Measurements from ENCODE around the gene CCDC7.
"Not testable (repeated sequence)": the region's sequence is repeated elsewhere in the genome, so short reads cannot be mapped to it uniquely, and the experiment has no call there.

DNA sequence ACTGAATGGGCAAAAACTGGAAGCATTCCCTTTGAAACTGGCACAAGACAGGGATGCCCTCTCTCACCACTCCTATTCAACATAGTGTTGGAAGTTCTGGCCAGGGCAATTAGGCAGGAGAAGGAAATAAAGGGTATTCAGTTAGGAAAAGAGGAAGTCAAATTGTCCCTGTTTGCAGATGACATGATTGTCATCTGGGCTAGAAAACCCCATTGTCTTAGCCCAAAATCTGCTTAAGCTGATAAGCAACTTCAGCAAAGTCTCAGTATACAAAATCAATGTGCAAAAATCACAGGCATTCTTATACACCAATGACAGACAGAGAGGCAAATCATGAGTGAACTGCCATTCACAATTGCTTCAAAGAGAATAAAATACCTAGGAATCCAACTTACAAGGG, 116.8 kb downstream of the CCDC7 start:
- TF ChIP-seq, protein P1, sequence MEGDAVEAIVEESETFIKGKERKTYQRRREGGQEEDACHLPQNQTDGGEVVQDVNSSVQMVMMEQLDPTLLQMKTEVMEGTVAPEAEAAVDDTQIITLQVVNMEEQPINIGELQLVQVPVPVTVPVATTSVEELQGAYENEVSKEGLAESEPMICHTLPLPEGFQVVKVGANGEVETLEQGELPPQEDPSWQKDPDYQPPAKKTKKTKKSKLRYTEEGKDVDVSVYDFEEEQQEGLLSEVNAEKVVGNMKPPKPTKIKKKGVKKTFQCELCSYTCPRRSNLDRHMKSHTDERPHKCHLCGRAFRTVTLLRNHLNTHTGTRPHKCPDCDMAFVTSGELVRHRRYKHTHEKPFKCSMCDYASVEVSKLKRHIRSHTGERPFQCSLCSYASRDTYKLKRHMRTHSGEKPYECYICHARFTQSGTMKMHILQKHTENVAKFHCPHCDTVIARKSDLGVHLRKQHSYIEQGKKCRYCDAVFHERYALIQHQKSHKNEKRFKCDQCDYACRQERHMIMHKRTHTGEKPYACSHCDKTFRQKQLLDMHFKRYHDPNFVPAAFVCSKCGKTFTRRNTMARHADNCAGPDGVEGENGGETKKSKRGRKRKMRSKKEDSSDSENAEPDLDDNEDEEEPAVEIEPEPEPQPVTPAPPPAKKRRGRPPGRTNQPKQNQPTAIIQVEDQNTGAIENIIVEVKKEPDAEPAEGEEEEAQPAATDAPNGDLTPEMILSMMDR (IDR thresholded peaks at IDR 0.05), result not testable (repeated sequence)
- TF ChIP-seq, protein P2, sequence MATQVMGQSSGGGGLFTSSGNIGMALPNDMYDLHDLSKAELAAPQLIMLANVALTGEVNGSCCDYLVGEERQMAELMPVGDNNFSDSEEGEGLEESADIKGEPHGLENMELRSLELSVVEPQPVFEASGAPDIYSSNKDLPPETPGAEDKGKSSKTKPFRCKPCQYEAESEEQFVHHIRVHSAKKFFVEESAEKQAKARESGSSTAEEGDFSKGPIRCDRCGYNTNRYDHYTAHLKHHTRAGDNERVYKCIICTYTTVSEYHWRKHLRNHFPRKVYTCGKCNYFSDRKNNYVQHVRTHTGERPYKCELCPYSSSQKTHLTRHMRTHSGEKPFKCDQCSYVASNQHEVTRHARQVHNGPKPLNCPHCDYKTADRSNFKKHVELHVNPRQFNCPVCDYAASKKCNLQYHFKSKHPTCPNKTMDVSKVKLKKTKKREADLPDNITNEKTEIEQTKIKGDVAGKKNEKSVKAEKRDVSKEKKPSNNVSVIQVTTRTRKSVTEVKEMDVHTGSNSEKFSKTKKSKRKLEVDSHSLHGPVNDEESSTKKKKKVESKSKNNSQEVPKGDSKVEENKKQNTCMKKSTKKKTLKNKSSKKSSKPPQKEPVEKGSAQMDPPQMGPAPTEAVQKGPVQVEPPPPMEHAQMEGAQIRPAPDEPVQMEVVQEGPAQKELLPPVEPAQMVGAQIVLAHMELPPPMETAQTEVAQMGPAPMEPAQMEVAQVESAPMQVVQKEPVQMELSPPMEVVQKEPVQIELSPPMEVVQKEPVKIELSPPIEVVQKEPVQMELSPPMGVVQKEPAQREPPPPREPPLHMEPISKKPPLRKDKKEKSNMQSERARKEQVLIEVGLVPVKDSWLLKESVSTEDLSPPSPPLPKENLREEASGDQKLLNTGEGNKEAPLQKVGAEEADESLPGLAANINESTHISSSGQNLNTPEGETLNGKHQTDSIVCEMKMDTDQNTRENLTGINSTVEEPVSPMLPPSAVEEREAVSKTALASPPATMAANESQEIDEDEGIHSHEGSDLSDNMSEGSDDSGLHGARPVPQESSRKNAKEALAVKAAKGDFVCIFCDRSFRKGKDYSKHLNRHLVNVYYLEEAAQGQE (IDR thresholded peaks at IDR 0.05; ENCODE audit: insufficient read depth in 1 of 2, low read depth in 2 of 2, low read length in 1 of 2), result not testable (repeated sequence)
- not testable (repeated sequence) for TF ChIP-seq POLR2AphosphoS5 (IDR thresholded peaks at IDR 0.05; ENCODE audit: low read depth, low read length)
